Muscle layer of duodenum (tissue), 2 donors: ENCODE measurements around the gene KIAA2012.

ENCODE experiments used
- H3K27ac ChIP-seq: one replicate; pipeline ENCODE4 v1.7.0; 2013; ENCODE audit warnings: mild to moderate bottlenecking, low read length
- H3K27me3 ChIP-seq: one replicate; pipeline ENCODE4 v1.7.0; 2013; ENCODE audit warnings: low read depth, mild to moderate bottlenecking, control low read depth, low read length
- H3K36me3 ChIP-seq, 2 donors: one replicate each; pipeline ENCODE4 v1.7.0; 2013; ENCODE audit warnings: low read length in 2 of 2, control low read depth in 1 of 2, mild to moderate bottlenecking in 1 of 2; ENCODE audit not compliant: insufficient read depth in 2 of 2, control insufficient read depth in 1 of 2
- H3K4me1 ChIP-seq, 2 donors: one replicate each; pipeline ENCODE4 v1.7.0; 2013; ENCODE audit warnings: low read length in 2 of 2, mild to moderate bottlenecking in 2 of 2, control low read depth in 1 of 2, moderate library complexity in 1 of 2; ENCODE audit not compliant: insufficient read depth in 2 of 2, control insufficient read depth in 1 of 2
- H3K4me3 ChIP-seq, 2 donors: one replicate each; pipeline ENCODE4 v1.7.0; 2013; ENCODE audit warnings: low read length in 2 of 2, low read depth in 1 of 2, mild to moderate bottlenecking in 1 of 2
- H3K9me3 ChIP-seq, 2 donors: one replicate each; pipeline ENCODE4 v1.7.0; 2013; ENCODE audit warnings: low read length in 2 of 2, control low read depth in 1 of 2, mild to moderate bottlenecking in 1 of 2; ENCODE audit not compliant: control insufficient read depth in 1 of 2
- donor health status: healthy.

KIAA2012 gene

GRCh38 chr2:202064881-202065230, 8.2 kb upstream of the KIAA2012 start:
- H3K9me3 ChIP-seq = no peaks in the 10 kb centered on the region
- no peaks in the 10 kb centered on the region for H3K36me3 ChIP-seq
- H3K27me3 ChIP-seq = no peaks in the 10 kb centered on the region
- H3K4me1 ChIP-seq = peaks cover 4 to 13% of the 10 kb centered on the region in 2 donors
- no peak overlapping the region for H3K4me3 ChIP-seq
- H3K27ac ChIP-seq = no peak overlapping the region

DNA sequence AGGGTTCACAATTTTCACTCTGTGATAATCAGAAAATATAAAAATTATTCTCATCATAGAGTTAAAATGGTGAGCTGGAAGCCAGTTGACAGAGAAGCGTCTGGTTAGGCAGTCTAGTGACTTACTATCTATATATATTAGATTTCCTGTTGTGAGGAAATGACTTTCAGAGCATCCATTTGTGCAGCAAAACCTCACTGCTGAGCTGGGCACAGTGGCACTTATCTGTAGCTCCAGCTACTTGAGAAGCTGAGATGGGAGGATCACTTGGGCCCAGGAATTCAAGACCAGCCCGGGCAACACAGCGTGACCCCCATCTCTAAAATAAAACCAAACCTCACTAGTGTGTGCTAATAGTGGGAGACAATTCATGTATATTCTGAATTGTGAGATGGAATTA, 7.2 kb upstream of the KIAA2012 start:
- Histone ChIP-seq H3K27ac (no peak overlapping the region), H3K36me3 (no peaks in the 10 kb centered on the region), H3K4me1 (peaks cover 4 to 13% of the 10 kb centered on the region in 2 donors), H3K9me3 (no peaks in the 10 kb centered on the region), H3K4me3 (no peak overlapping the region), H3K27me3 (no peaks in the 10 kb centered on the region)

- H3K9me3 ChIP-seq = no peaks in the 10 kb centered on the region
Observed at GRCh38 chr2:202066875-202067274, 6.2 kb upstream of the KIAA2012 start.

DNA sequence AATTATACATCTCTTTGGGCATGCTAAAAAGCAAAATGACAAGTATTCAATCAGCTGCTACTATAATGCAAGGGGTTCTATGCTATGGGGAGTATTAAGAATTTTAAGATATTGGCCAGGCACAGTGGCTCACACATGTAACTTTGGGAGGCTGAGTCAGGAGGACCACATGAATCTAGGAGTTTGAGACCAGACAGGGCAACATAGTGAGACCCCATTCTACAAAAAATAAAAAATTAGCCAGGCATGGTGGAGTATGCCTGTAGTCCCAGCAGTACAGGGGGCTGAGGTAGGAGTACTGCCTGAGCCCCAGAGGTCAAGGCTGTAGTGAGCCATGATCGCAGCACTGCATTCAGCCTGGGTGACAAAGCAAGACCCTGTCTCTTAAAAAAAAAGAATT, 5.5 kb upstream of the KIAA2012 start:
- Histone ChIP-seq H3K4me1 (peaks cover 4 to 15% of the 10 kb centered on the region in 2 donors), H3K27me3 (no peaks in the 10 kb centered on the region), H3K9me3 (no peaks in the 10 kb centered on the region), H3K27ac (no peak overlapping the region), H3K36me3 (no peaks in the 10 kb centered on the region), H3K4me3 (no peak overlapping the region)

More at GRCh38 chr2:202066875-202067274, 6.2 kb upstream of the KIAA2012 start:
- Histone ChIP-seq H3K36me3 (no peaks in the 10 kb centered on the region), H3K27me3 (no peaks in the 10 kb centered on the region), H3K4me1 (peaks cover 4 to 13% of the 10 kb centered on the region in 2 donors), H3K27ac (no peak overlapping the region), H3K4me3 (no peak overlapping the region)

- Histone ChIP-seq H3K27ac (no peak overlapping the region), H3K27me3 (no peaks in the 10 kb centered on the region), H3K4me1 (peaks cover 0 to 10% of the 10 kb centered on the region in 2 donors), H3K36me3 (no peaks in the 10 kb centered on the region), H3K4me3 (no peak overlapping the region), H3K9me3 (no peaks in the 10 kb centered on the region)
Observed at GRCh38 chr2:202069170-202070067, 3.6 kb upstream of the KIAA2012 start.

- Histone ChIP-seq H3K36me3 (no peaks in the 10 kb centered on the region), H3K9me3 (no peaks in the 10 kb centered on the region), H3K27ac (no peak overlapping the region), H3K4me1 (peaks cover 0 to 9% of the 10 kb centered on the region in 2 donors), H3K27me3 (no peaks in the 10 kb centered on the region), H3K4me3 (no peak overlapping the region)
Observed at GRCh38 chr2:202071107-202071506, 1.9 kb upstream of the KIAA2012 start.

DNA sequence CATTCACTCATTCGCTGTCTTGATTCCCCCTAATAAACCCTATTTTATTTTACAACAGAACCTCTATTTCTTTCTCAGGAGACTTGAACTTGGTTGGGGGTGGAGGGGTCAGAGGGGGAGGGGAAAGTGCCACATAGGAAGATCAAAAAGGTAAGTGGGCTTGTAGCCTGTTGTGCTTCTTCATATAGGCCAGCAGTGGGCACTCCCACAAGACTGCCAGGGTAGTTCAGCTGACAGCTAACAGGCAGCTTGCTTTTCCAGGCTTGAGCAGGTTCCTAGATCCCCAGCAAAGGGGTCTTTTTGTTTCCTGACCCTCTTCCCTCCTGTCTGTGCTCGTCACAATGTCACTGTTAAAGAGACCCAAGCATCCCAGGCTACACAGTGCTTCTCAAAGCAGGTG, 829 bp upstream of the KIAA2012 start:
- Histone ChIP-seq H3K4me1 (peaks cover 0 to 9% of the 10 kb centered on the region in 2 donors), H3K27me3 (no peaks in the 10 kb centered on the region), H3K9me3 (no peaks in the 10 kb centered on the region), H3K36me3 (no peaks in the 10 kb centered on the region), H3K4me3 (no peak overlapping the region), H3K27ac (no peak overlapping the region)

DNA sequence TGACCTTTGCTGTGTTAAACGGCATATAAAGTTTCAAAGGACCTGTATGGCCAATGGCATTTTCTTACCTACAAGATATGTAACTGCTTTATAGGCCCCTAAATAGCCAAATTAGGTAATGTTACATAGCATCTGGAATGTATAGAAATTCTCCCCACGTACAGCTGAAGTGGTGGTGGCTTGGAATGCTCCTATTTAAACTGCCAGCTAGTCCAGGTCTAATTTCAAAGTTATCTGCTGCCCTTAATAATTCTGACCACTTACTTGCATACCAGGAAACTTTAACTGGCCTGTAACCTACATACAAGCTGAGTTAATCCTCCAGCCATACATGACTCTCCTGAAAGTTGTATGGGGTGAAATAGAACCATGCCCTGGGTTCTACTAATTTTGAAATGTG, 1.3 kb downstream of the KIAA2012 start:
- Histone ChIP-seq H3K36me3 (no peaks in the 10 kb centered on the region), H3K4me3 (no peak overlapping the region), H3K9me3 (no peaks in the 10 kb centered on the region), H3K27ac (no peak overlapping the region), H3K4me1 (peaks cover 0 to 9% of the 10 kb centered on the region in 2 donors), H3K27me3 (no peaks in the 10 kb centered on the region)

- H3K27me3 ChIP-seq = no peaks in the 10 kb centered on the region
- H3K4me3 ChIP-seq = no peak overlapping the region
- no peaks in the 10 kb centered on the region for H3K36me3 ChIP-seq
- H3K9me3 ChIP-seq = no peaks in the 10 kb centered on the region
- H3K4me1 ChIP-seq = peaks cover 0 to 7% of the 10 kb centered on the region in 2 donors
- H3K27ac ChIP-seq = no peak overlapping the region
Observed at GRCh38 chr2:202079310-202079709, 6.3 kb downstream of the KIAA2012 start.

DNA sequence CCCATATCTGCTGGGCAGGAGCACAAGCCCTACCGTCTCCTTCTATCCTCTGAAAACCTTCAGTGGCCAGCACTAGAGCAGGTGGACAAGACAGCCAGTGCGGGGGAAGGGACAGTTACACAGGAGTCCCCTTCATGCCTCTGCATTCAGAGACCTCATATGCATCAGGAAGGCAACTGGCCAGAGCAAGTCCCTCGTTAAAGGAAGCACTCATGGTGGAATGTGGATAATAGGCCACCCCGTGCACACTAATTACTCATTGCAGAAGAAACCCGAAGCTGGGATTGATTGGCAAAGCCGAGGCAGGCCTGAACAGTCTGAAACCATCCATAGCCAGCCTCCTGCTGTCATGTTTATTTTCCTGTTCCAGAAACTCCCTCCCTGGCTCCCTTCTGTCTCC, 11.2 kb downstream of the KIAA2012 start:
- Histone ChIP-seq H3K27ac (no peak overlapping the region), H3K36me3 (no peaks in the 10 kb centered on the region), H3K9me3 (no peaks in the 10 kb centered on the region), H3K27me3 (no peaks in the 10 kb centered on the region), H3K4me3 (no peak overlapping the region), H3K4me1 (peaks cover 0 to 17% of the 10 kb centered on the region in 2 donors)

GRCh38 chr2:202088777-202089176, 15.7 kb downstream of the KIAA2012 start:
- no peak overlapping the region for H3K4me3 ChIP-seq
- H3K36me3 ChIP-seq = no peaks in the 10 kb centered on the region
- no peaks in the 10 kb centered on the region for H3K27me3 ChIP-seq
- H3K4me1 ChIP-seq = peaks cover 0 to 38% of the 10 kb centered on the region in 2 donors
- no peak overlapping the region for H3K27ac ChIP-seq
- H3K9me3 ChIP-seq = no peaks in the 10 kb centered on the region

GRCh38 chr2:202090530-202090929, 17.5 kb downstream of the KIAA2012 start:
- peaks cover 0 to 23% of the 10 kb centered on the region in 2 donors for H3K4me1 ChIP-seq
- peak overlapping the region in 1 of 2 donors; percentile 7 for H3K4me3 ChIP-seq
- H3K27ac ChIP-seq = no peak overlapping the region
- H3K27me3 ChIP-seq = no peaks in the 10 kb centered on the region
- no peaks in the 10 kb centered on the region for H3K36me3 ChIP-seq
- no peaks in the 10 kb centered on the region for H3K9me3 ChIP-seq
